H9 (cell line): Measurements from ENCODE around the gene EML4. TPM values are rescaled to one million over a fixed set of nuclear protein-coding genes. Genes with fewer than 3 reads are reported as not detected.

Experiments used
- DNase-seq: peaks from one replicate; pipeline ENCODE4 v3.0.0-alpha.2; 2017
- H2AFZ ChIP-seq: one replicate; pipeline ENCODE4 v1.6.1; 2013; ENCODE audit warnings: mild to moderate bottlenecking, low read length, control low read depth, moderate library complexity
- H2AK5ac ChIP-seq: 2 replicates; pipeline ENCODE4 v1.6.1; 2013; ENCODE audit warnings: low read length, control low read depth, mixed read lengths; ENCODE audit not compliant: insufficient read length
- H2BK120ac ChIP-seq: one replicate; pipeline ENCODE4 v1.6.1; 2013; ENCODE audit warnings: low read depth, mild to moderate bottlenecking, low read length, control low read depth, inconsistent platforms; ENCODE audit not compliant: poor library complexity, severe bottlenecking
- H2BK12ac ChIP-seq: 2 replicates; pipeline ENCODE4 v1.6.1; 2013; ENCODE audit warnings: low read length, control low read depth, mixed read lengths, low read depth; ENCODE audit not compliant: insufficient read length
- H2BK15ac ChIP-seq: 2 replicates; pipeline ENCODE4 v1.6.1; 2013; ENCODE audit warnings: low read depth, low read length, control low read depth
- H2BK20ac ChIP-seq: one replicate; pipeline ENCODE4 v1.6.1; 2013; ENCODE audit warnings: low read depth, mild to moderate bottlenecking, low read length, control low read depth, inconsistent platforms; ENCODE audit not compliant: poor library complexity, severe bottlenecking
- H2BK5ac ChIP-seq: 2 replicates; pipeline ENCODE4 v1.6.1; 2013; ENCODE audit warnings: low read length, control low read depth, mixed read lengths; ENCODE audit not compliant: insufficient read length
- H3K14ac ChIP-seq: 2 replicates; pipeline ENCODE4 v1.6.1; 2013; ENCODE audit warnings: low read length, control low read depth; ENCODE audit not compliant: insufficient read depth
- H3K18ac ChIP-seq: 2 replicates; pipeline ENCODE4 v1.6.1; 2013; ENCODE audit warnings: low read depth, mild to moderate bottlenecking, mixed read lengths, low read length, control low read depth; ENCODE audit not compliant: insufficient read length
- H3K23ac ChIP-seq: 2 replicates; pipeline ENCODE4 v1.6.1; 2013; ENCODE audit warnings: low read length, control low read depth, mixed read lengths, low read depth; ENCODE audit not compliant: insufficient read length
- H3K23me2 ChIP-seq: 2 replicates; pipeline ENCODE4 v1.6.1; 2013; ENCODE audit warnings: low read depth, mild to moderate bottlenecking, mixed read lengths, low read length, control low read depth; ENCODE audit not compliant: insufficient read length, poor library complexity, severe bottlenecking
- H3K27ac ChIP-seq: 2 replicates; pipeline ENCODE4 v1.5.1; 2013; ENCODE audit warnings: low read length, control low read depth, mixed read lengths, low read depth; ENCODE audit not compliant: insufficient read length
- H3K27me3 ChIP-seq: 2 replicates; pipeline ENCODE4 v1.6.1; 2013; ENCODE audit warnings: low read length, control low read depth, inconsistent platforms; ENCODE audit not compliant: insufficient read depth
- H3K4ac ChIP-seq: 2 replicates; pipeline ENCODE4 v1.6.1; 2013; ENCODE audit warnings: low read depth, mild to moderate bottlenecking, control low read depth, inconsistent platforms, low read length, moderate library complexity
- H3K4me1 ChIP-seq: 2 replicates; pipeline ENCODE4 v1.6.1; 2013; ENCODE audit warnings: low read length, control low read depth, inconsistent platforms; ENCODE audit not compliant: insufficient read depth
- H3K4me2 ChIP-seq: 2 replicates; pipeline ENCODE4 v1.6.1; 2013; ENCODE audit warnings: low read length, control low read depth, mixed read lengths; ENCODE audit not compliant: insufficient read length, insufficient read depth
- H3K56ac ChIP-seq: 2 replicates; pipeline ENCODE4 v1.6.1; 2013; ENCODE audit warnings: low read depth, mild to moderate bottlenecking, mixed read lengths, low read length, control low read depth; ENCODE audit not compliant: insufficient read length
- H3K79me1 ChIP-seq: 2 replicates; pipeline ENCODE4 v1.6.1; 2013; ENCODE audit warnings: low read depth, mild to moderate bottlenecking, moderate library complexity, low read length, control low read depth, inconsistent platforms; ENCODE audit not compliant: insufficient read depth, poor library complexity, severe bottlenecking
- H3K79me2 ChIP-seq: 2 replicates; pipeline ENCODE4 v1.6.1; 2013; ENCODE audit warnings: low read length, control low read depth, inconsistent platforms; ENCODE audit not compliant: insufficient read depth
- H3K9ac ChIP-seq: 2 replicates; pipeline ENCODE4 v1.6.1; 2013; ENCODE audit warnings: low read length, control low read depth, mixed read lengths; ENCODE audit not compliant: insufficient read length; ENCODE audit errors: extremely low read depth
- H3K9me3 ChIP-seq: one replicate; pipeline ENCODE4 v1.6.1; 2013; ENCODE audit warnings: low read depth, low read length, inconsistent platforms; ENCODE audit not compliant: control insufficient read depth
- H3T11ph ChIP-seq: one replicate; pipeline ENCODE4 v1.6.1; 2013; ENCODE audit warnings: mild to moderate bottlenecking, low read length, control low read depth, inconsistent platforms
- H4K20me1 ChIP-seq: one replicate; pipeline ENCODE4 v1.6.1; 2013; ENCODE audit not compliant: control insufficient read depth, insufficient read length, insufficient read depth
- H4K5ac ChIP-seq: 2 replicates; pipeline ENCODE4 v1.6.1; 2013; ENCODE audit warnings: low read depth, mild to moderate bottlenecking, mixed read lengths, low read length, control low read depth; ENCODE audit not compliant: insufficient read length
- H4K8ac ChIP-seq: replicated peaks from 2 replicates; pipeline ENCODE4 v1.6.1; 2013; ENCODE audit warnings: low read length, control low read depth, mixed read lengths, low read depth; ENCODE audit not compliant: insufficient read length
- H4K91ac ChIP-seq: 2 replicates; pipeline ENCODE4 v1.6.1; 2013; ENCODE audit warnings: low read depth, mild to moderate bottlenecking, moderate library complexity, mixed read lengths, low read length, control low read depth; ENCODE audit not compliant: insufficient read length
- H3K27ac Mint-ChIP-seq, 3 experiments: 2 replicates in 2 of 3; 3 replicates in 1 of 3; pipeline ENCODE4 v1.8.0; 2020 to 2021; ENCODE audit warnings: mixed read lengths in 3 of 3, mild to moderate bottlenecking in 1 of 3, moderate library complexity in 1 of 3
- H3K27me3 Mint-ChIP-seq: 2 replicates; pipeline ENCODE4 v1.8.0; 2021; ENCODE audit warnings: low read depth, mild to moderate bottlenecking, moderate library complexity, mixed read lengths
- H3K36me3 Mint-ChIP-seq, 3 experiments: 2 replicates in 2 of 3; 3 replicates in 1 of 3; pipeline ENCODE4 v1.8.0; 2020 to 2021; ENCODE audit warnings: low read depth in 3 of 3, mixed read lengths in 3 of 3; ENCODE audit not compliant: insufficient read depth in 1 of 3
- H3K4me1 Mint-ChIP-seq, 2 experiments: 2 replicates each; pipeline ENCODE4 v1.8.0; 2020; ENCODE audit warnings: mixed read lengths in 2 of 2
- H3K4me3 Mint-ChIP-seq, 2 experiments: 2 replicates in 1 of 2; 3 replicates in 1 of 2; pipeline ENCODE4 v1.8.0; 2020 to 2021; ENCODE audit warnings: mild to moderate bottlenecking in 2 of 2, mixed read lengths in 2 of 2, moderate library complexity in 1 of 2
- H3K9me3 Mint-ChIP-seq, 2 experiments: 2 replicates in 1 of 2; 3 replicates in 1 of 2; pipeline ENCODE4 v1.8.0; 2020; ENCODE audit warnings: mild to moderate bottlenecking in 2 of 2, mixed read lengths in 2 of 2, moderate library complexity in 1 of 2
- CTCF ChIP-seq: fragments of 200-600 bp; sonication (generic); conservative IDR thresholded peaks from 3 replicates; pipeline ENCODE4 v1.8.0; 2021; ENCODE audit warnings: antibody characterized with exemption, mild to moderate bottlenecking
- WGBS: extraction: QIAGEN DNeasy Blood & Tissue Kit; methylation state at CpG from one replicate; pipeline ENCODE4 v1.1.7; 2013; ENCODE audit warnings: missing lambda C conversion rate, low lambda C conversion rate, mixed read lengths; ENCODE audit not compliant: insufficient read length; ENCODE audit errors: extremely low coverage; 5-methylcytosine and 5-hydroxymethylcytosine counted together
- total RNA-seq: library from RNA; stranded (reverse); gene quantifications from 2 replicates; pipeline ENCODE4 v1.2.1, GENCODE V29; 2021

Gene EML4
- total RNA-seq, 1 experiment from 2014 or later, result 68.6 TPM

- Histone ChIP-seq H2AK5ac (no peak overlapping the region), H2AFZ (no peak overlapping the region), H4K20me1 (no peaks in the 10 kb centered on the region), H3T11ph (no peak overlapping the region), H3K56ac (no peak overlapping the region), H3K14ac (no peak overlapping the region), H3K27ac (no peak overlapping the region), H3K23ac (no peak overlapping the region), H3K27me3 (no peaks in the 10 kb centered on the region), H3K9ac (no peak overlapping the region), H3K23me2 (no peaks in the 10 kb centered on the region), H3K79me1 (no peaks in the 10 kb centered on the region), H2BK5ac (no peak overlapping the region), H3K4ac (no peak overlapping the region), H4K8ac (no peak overlapping the region), H2BK120ac (no peak overlapping the region), H3K79me2 (no peaks in the 10 kb centered on the region), H3K18ac (no peak overlapping the region), H3K4me1 (no peaks in the 10 kb centered on the region), H2BK15ac (no peak overlapping the region), H2BK20ac (no peak overlapping the region), H2BK12ac (no peak overlapping the region), H4K5ac (no peak overlapping the region), H3K4me2 (no peak overlapping the region), H4K91ac (no peak overlapping the region), H3K9me3 (no peaks in the 10 kb centered on the region)
- Mint-ChIP-seq H3K27me3 (no peaks in the 10 kb centered on the region), H3K36me3 (peaks cover 18 to 55% (median 37%) of the 10 kb centered on the region in 3 experiments; a peak in 6 of 7 replicates), H3K4me3 (no peak overlapping the region), H3K9me3 (no peaks in the 10 kb centered on the region), H3K27ac (peak overlapping the region in 1 of 3 experiments; percentile 28; a peak in 1 of 7 replicates), H3K4me1 (peaks cover 0 to 6% of the 10 kb centered on the region in 2 experiments; a peak in 1 of 4 replicates)
- no peak for DNase-seq
- no CpG with 5 or more reads among the region's 3 CpGs for WGBS
- no peak for TF ChIP-seq CTCF
These were observed 130.0 kb downstream of the EML4 start for GRCh38 chr2:42298996-42299754.
